ACC112 (cell line): ENCODE measurements around the gene RNPEP.
"Not testable (repeated sequence)": the region's sequence is repeated elsewhere in the genome, so short reads cannot be mapped to it uniquely, and the experiment has no call there.

ENCODE experiments used
- H2AFZ ChIP-seq: fragments of 200-600 bp; sonication (generic); one replicate; pipeline ENCODE4 v1.6.0; 2017; ENCODE audit warnings: antibody characterized with exemption, low read length; ENCODE audit not compliant: unreplicated experiment
- H3K27ac ChIP-seq: fragments of 200-600 bp; sonication (generic); 2 replicates; pipeline ENCODE4 v1.5.1; 2014; ENCODE audit warnings: low read depth, mild to moderate bottlenecking, antibody characterized with exemption, low read length, moderate library complexity
- H3K27me3 ChIP-seq: fragments of 200-600 bp; sonication (generic); 2 replicates; pipeline ENCODE4 v1.6.1; 2014; ENCODE audit warnings: mild to moderate bottlenecking, antibody characterized with exemption, low read length, moderate library complexity, mixed read lengths; ENCODE audit not compliant: insufficient read depth
- H3K36me3 ChIP-seq: fragments of 200-600 bp; sonication (generic); 2 replicates; pipeline ENCODE4 v1.6.1; 2016; ENCODE audit warnings: mild to moderate bottlenecking, antibody characterized with exemption, low read length, moderate library complexity, mixed read lengths; ENCODE audit not compliant: insufficient read depth
- H3K4me1 ChIP-seq: fragments of 200-600 bp; sonication (generic); one replicate; pipeline ENCODE4 v1.6.1; 2016; ENCODE audit warnings: low read length, mixed read lengths; ENCODE audit not compliant: insufficient read depth, unreplicated experiment, control insufficient read depth
- H3K4me3 ChIP-seq: fragments of 200-600 bp; sonication (generic); 2 replicates; pipeline ENCODE4 v1.5.1; 2014; ENCODE audit warnings: mild to moderate bottlenecking, low read depth, low read length
- H3K79me2 ChIP-seq: fragments of 200-600 bp; sonication (generic); one replicate; pipeline ENCODE4 v1.6.0; 2016; ENCODE audit warnings: low read length; ENCODE audit not compliant: control insufficient read depth, unreplicated experiment, insufficient read depth

RNPEP gene, protein sequence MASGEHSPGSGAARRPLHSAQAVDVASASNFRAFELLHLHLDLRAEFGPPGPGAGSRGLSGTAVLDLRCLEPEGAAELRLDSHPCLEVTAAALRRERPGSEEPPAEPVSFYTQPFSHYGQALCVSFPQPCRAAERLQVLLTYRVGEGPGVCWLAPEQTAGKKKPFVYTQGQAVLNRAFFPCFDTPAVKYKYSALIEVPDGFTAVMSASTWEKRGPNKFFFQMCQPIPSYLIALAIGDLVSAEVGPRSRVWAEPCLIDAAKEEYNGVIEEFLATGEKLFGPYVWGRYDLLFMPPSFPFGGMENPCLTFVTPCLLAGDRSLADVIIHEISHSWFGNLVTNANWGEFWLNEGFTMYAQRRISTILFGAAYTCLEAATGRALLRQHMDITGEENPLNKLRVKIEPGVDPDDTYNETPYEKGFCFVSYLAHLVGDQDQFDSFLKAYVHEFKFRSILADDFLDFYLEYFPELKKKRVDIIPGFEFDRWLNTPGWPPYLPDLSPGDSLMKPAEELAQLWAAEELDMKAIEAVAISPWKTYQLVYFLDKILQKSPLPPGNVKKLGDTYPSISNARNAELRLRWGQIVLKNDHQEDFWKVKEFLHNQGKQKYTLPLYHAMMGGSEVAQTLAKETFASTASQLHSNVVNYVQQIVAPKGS

GRCh38 chr1:201982623-201983379, at the start of gene RNPEP:
TSS of gene RNPEP (plus strand) at chr1:201982648. CDS start at chr1:201982667, 19 bp downstream.
- peak within 1 kb of the TSS; percentile 98 for H3K4me3 ChIP-seq
- H3K4me1 ChIP-seq: peaks cover 10% of the 10 kb centered on the region
- no peaks in the 10 kb centered on the region for H3K27me3 ChIP-seq
- H3K36me3 ChIP-seq: no peaks in the 10 kb centered on the region
- peaks cover 24% of the 10 kb centered on the region for H3K79me2 ChIP-seq
- peak within 1 kb of the TSS; percentile 41; the same call in 1 of the 2 replicates for H3K27ac ChIP-seq
- peak within 1 kb of the TSS; percentile 99 for H2AFZ ChIP-seq

DNA sequence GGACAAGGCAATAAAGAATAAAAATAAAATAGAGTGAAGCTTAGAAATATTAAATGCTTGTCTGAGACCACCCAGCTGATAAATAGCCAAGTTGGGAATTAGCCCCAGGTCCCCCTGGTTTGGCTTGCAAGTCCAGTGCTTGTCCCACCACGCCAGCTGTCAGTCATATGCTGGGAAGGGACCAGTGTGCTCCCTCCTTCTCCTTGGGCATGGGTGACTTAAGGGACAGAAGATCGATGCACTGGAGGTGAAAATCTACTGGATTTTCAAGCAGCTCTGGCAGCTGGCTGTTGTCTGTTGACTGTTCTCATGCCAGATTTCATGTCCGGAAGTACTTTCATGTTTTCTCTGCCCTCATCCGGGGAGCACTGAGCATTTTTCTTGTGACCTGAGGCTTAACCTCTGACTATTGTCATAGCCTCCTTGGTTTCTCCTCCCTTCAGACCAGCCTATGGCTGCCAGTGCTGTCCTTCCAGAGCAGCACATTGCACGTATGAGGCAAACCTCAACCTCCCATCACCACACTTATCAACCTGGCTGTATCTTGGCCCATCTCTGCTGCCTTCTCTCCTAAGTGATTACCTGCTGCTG, 48.5 kb upstream of the RNPEP start:
- H3K27me3 ChIP-seq: no peaks in the 10 kb centered on the region
- no peaks in the 10 kb centered on the region for H3K36me3 ChIP-seq
- H3K79me2 ChIP-seq: no peaks in the 10 kb centered on the region
- H3K27ac ChIP-seq: no peak overlapping the region
- H3K4me1 ChIP-seq: peaks cover 24% of the 10 kb centered on the region
- peak overlapping the region; percentile 31 for H2AFZ ChIP-seq
- no peak overlapping the region for H3K4me3 ChIP-seq

DNA sequence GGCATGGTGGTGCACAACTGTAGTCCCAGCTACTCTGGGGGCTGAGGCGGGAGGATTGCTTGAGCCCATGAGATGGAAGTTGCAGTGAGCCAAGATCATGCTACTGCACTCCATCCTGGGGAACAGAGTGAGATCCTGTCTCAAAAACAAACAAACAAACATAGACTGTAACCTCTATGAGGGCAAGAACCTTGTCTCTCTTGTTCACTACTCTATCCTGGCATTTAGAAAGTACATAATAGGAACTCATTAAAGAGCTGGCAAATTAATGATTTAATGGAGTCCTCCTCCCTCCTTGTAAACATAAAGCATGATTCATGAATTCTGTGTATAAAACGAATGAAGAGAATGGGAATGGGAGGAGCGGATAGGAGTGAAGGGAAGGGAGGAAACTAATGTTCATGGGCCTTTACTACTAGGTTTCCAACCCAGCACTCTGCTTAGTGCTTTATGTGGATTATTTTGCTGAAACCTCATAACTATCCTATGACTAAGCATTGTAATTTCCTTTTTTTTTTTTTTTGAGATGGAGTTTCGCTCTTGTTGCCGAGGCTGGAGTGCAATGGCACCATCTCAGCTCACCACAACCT, 44.7 kb upstream of the RNPEP start:
- Histone ChIP-seq H2AFZ (no peak overlapping the region), H3K4me1 (peaks cover 24% of the 10 kb centered on the region), H3K4me3 (no peak overlapping the region), H3K27me3 (no peaks in the 10 kb centered on the region), H3K36me3 (no peaks in the 10 kb centered on the region), H3K79me2 (no peaks in the 10 kb centered on the region), H3K27ac (peak overlapping the region; percentile 40)

DNA sequence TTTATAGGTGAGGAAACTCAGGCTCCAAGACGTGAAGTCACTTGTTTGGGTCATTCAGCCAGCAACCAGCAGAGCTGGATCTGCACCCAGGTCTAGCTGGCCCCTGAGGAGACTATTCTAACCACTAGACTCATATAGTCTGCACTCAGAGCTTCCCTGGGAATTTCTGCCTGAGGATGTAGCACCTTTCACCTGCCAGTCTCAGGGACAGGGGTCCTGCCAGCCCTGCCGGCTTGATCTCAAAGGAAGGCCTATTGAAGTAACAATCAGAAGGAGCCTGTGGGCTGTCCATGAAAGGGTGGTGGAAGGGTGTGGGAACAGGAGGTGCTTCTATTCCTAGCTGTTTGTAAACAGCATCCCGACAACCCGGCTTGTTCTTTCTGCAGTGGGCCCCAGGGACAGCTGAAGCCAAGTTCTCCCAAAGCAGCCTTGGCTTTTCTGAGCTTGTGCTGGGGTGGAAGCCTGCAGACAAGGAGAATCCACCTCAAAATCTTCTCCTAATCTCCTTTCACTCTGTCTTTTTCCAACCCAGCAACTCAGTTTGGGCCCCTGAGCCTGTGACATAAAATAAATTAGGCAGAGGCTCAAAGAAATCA, 43.9 kb upstream of the RNPEP start:
- no peaks in the 10 kb centered on the region for H3K79me2 ChIP-seq
- no peak overlapping the region for H3K4me3 ChIP-seq
- H3K4me1 ChIP-seq: peaks cover 24% of the 10 kb centered on the region
- no peak overlapping the region for H2AFZ ChIP-seq
- no peak overlapping the region for H3K27ac ChIP-seq
- H3K36me3 ChIP-seq: no peaks in the 10 kb centered on the region
- no peaks in the 10 kb centered on the region for H3K27me3 ChIP-seq

- H3K27ac ChIP-seq: no peak overlapping the region
- no peak overlapping the region for H3K4me3 ChIP-seq
- H2AFZ ChIP-seq: no peak overlapping the region
- H3K36me3 ChIP-seq: no peaks in the 10 kb centered on the region
- no peaks in the 10 kb centered on the region for H3K79me2 ChIP-seq
- H3K27me3 ChIP-seq: no peaks in the 10 kb centered on the region
- H3K4me1 ChIP-seq: peaks cover 19% of the 10 kb centered on the region
Measured at GRCh38 chr1:201939148-201939547, 43.3 kb upstream of the RNPEP start.

DNA sequence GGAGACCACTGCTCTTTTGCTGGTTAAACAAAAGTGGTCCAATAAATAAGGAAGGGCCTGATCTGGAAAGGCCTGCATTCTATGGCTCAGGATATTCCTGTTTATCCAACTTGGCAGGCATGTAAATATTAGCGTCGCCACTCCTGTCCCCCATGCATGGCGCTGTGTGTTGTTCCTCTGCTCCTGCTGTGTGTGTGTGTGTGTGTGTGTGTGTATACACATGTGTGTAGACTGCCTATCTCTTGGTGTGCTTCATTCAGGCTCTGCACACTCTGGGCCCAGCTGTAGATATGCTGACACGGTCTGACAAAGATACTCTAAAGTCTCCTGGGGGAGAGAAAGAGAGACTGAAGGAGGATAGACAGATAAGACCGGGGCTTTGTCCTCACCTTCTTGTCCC, 42.9 kb upstream of the RNPEP start:
- Histone ChIP-seq H3K4me1 (peaks cover 15% of the 10 kb centered on the region), H3K36me3 (no peaks in the 10 kb centered on the region), H3K27me3 (no peaks in the 10 kb centered on the region), H3K79me2 (no peaks in the 10 kb centered on the region), H2AFZ (no peak overlapping the region), H3K27ac (no peak overlapping the region), H3K4me3 (no peak overlapping the region)

DNA sequence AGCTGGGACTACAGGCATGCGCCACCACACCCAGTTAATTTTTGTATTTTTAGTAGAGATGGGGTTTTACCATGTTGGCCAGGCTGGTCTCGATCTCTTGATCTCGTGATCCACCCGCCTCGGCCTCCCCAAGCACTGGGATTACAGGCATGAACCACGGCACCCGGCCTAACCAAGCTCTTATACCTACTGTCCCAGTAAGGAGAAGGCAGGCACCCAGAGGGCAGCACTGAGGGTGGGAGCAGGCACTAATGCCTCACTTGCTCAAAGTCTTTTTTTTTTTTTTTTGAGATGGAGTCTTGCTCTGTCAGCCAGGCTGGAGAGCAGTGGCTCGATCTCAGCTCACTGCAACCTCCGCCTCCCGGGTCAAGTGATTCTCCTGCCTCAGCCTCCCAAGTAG, 42.1 kb upstream of the RNPEP start:
- not testable (repeated sequence) for H3K4me3 ChIP-seq, H2AFZ ChIP-seq, H3K27me3 ChIP-seq, H3K36me3 ChIP-seq, H3K27ac ChIP-seq, H3K79me2 ChIP-seq
- peaks cover 14% of the 10 kb centered on the region for H3K4me1 ChIP-seq

DNA sequence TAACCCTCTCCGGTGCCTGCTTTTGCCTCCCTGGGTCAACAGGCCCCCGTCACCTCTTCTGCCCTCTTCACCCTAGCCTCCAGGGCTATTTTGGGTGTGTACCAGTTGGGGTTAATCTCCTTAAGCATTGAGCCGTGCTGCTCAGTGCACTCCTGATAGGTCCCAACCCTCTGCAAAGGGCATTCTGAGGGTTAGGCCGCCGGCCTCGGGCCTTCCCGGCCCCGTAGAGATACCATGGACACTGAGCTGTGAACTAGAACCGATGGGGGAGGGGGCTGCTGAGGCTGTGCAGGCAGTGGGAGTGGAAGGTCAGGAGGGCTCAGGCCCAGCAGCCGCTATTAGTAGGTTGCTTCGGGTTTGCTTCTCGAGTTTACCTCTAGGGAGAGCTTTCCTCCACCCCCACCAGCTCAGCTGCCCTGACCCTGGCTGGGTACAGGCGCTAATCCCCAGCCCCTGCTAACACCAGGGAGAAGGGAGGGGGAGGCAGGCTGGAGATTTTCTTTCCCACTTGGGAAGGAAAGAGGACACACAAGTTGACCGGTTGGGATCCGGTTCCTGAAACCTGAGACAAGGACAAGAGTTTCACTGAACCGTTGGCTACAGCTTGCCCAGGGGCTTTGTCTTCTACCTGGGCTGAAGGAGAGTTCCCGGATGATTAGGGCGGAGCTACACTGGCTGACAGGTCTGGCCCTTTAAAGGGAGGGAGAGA, 40.9 kb upstream of the RNPEP start:
- Histone ChIP-seq H3K27me3 (peaks cover 12% of the 10 kb centered on the region; the same call in 1 of the 2 replicates), H3K27ac (no peak overlapping the region), H3K79me2 (no peaks in the 10 kb centered on the region), H3K36me3 (no peaks in the 10 kb centered on the region), H3K4me3 (no peak overlapping the region), H3K4me1 (peaks cover 27% of the 10 kb centered on the region), H2AFZ (no peak overlapping the region)

- Histone ChIP-seq H3K36me3 (no peaks in the 10 kb centered on the region), H3K4me3 (no peak overlapping the region), H3K79me2 (no peaks in the 10 kb centered on the region), H3K27ac (no peak overlapping the region), H2AFZ (no peak overlapping the region), H3K27me3 (peaks cover 12% of the 10 kb centered on the region; the same call in 1 of the 2 replicates), H3K4me1 (peaks cover 32% of the 10 kb centered on the region)
Measured at GRCh38 chr1:201942129-201942495, 40.3 kb upstream of the RNPEP start.
